IMR-90 (cell line): Measurements from ENCODE around the gene DOK4. TPM values are rescaled to one million over a fixed set of nuclear protein-coding genes. Genes with fewer than 3 reads are reported as not detected.

Experiments used
- ATAC-seq: fragments of 200-7000 bp; cut with Tn5 transposase; 2 replicates; pipeline ENCODE4 v1.9.1; 2020; ENCODE audit warnings: low read depth, mild to moderate bottlenecking, moderate library complexity
- BruUV-seq: library from RNA; stranded (reverse); fragments of 400-500 nt; replicated peaks from 2 replicates; lab custom pipeline; 2021; lab: Mats Ljungman, UMichigan
- CTCF ChIA-PET: fragments of 300-600 bp; formaldehyde crosslinking; extraction: SDS; loops from one replicate; lab custom pipeline; 2021; ENCODE audit warnings: antibody characterized with exemption; lab: Yijun Ruan, JAX
- POLR2A ChIA-PET: fragments of 300-600 bp; sonication (Branson Sonifier 250); formaldehyde crosslinking; loops from one replicate; lab custom pipeline; 2022; ENCODE audit warnings: antibody characterized with exemption; ENCODE audit not compliant: unreplicated experiment; lab: Charles Lee
- DNase-seq: peaks from one replicate; pipeline ENCODE4 v3.0.0; 2013
- H2AFZ ChIP-seq: replicated peaks from 2 replicates; pipeline ENCODE3; 2013; ENCODE audit warnings: low read length, mild to moderate bottlenecking; ENCODE audit not compliant: poor library complexity
- H2AK5ac ChIP-seq: 2 replicates; pipeline ENCODE4 v1.6.1; 2013; ENCODE audit warnings: low read depth, low read length, inconsistent platforms
- H2AK9ac ChIP-seq: replicated peaks from 2 replicates; pipeline ENCODE3; 2013; ENCODE audit warnings: mild to moderate bottlenecking, low read depth, low read length, moderate library complexity; ENCODE audit not compliant: poor library complexity
- H2BK120ac ChIP-seq: 2 replicates; pipeline ENCODE4 v1.6.1; 2013; ENCODE audit warnings: low read depth, low read length, inconsistent platforms
- H2BK15ac ChIP-seq: 3 replicates; pipeline ENCODE4 v1.6.1; 2013; ENCODE audit warnings: low read depth, low read length, inconsistent platforms
- H2BK20ac ChIP-seq: 2 replicates; pipeline ENCODE4 v1.6.1; 2013; ENCODE audit warnings: low read depth, mild to moderate bottlenecking, inconsistent platforms, low read length, moderate library complexity
- H2BK5ac ChIP-seq: 2 replicates; pipeline ENCODE4 v1.6.1; 2013; ENCODE audit warnings: mild to moderate bottlenecking, low read depth, low read length, inconsistent platforms; ENCODE audit not compliant: poor library complexity, severe bottlenecking
- H3K14ac ChIP-seq: replicated peaks from 2 replicates; pipeline ENCODE4 v1.6.1; 2013; ENCODE audit warnings: low read depth, low read length, inconsistent platforms
- H3K18ac ChIP-seq: 2 replicates; pipeline ENCODE4 v1.6.1; 2013; ENCODE audit warnings: low read depth, low read length, control low read depth
- H3K23ac ChIP-seq: 2 replicates; pipeline ENCODE4 v1.6.1; 2013; ENCODE audit warnings: low read depth, low read length, inconsistent platforms
- H3K27ac ChIP-seq: 2 replicates; pipeline ENCODE4 v1.5.1; 2013; ENCODE audit warnings: mild to moderate bottlenecking, control low read depth, low read length; ENCODE audit not compliant: insufficient read depth
- H3K27me3 ChIP-seq: 2 replicates; pipeline ENCODE4 v1.6.1; 2013; ENCODE audit warnings: low read length; ENCODE audit not compliant: control insufficient read depth, insufficient read depth
- H3K36me3 ChIP-seq: 2 replicates; pipeline ENCODE4 v1.6.1; 2013; ENCODE audit warnings: low read length, mixed read lengths; ENCODE audit not compliant: control insufficient read depth, insufficient read depth
- H3K4ac ChIP-seq: 2 replicates; pipeline ENCODE4 v1.6.1; 2013; ENCODE audit warnings: low read depth, low read length, inconsistent platforms
- H3K4me1 ChIP-seq: 2 replicates; pipeline ENCODE4 v1.6.1; 2013; ENCODE audit warnings: low read length, mixed read lengths; ENCODE audit not compliant: control insufficient read depth, insufficient read depth
- H3K4me2 ChIP-seq: 2 replicates; pipeline ENCODE4 v1.6.1; 2013; ENCODE audit warnings: low read depth, mild to moderate bottlenecking, control low read depth, low read length, moderate library complexity
- H3K4me3 ChIP-seq: 2 replicates; pipeline ENCODE4 v1.5.1; 2013; ENCODE audit warnings: low read depth, mild to moderate bottlenecking, control low read depth, low read length, moderate library complexity; ENCODE audit not compliant: insufficient read depth
- H3K56ac ChIP-seq: 2 replicates; pipeline ENCODE4 v1.6.1; 2013; ENCODE audit warnings: low read length, inconsistent platforms; ENCODE audit not compliant: insufficient read depth; ENCODE audit errors: extremely low read depth
- H3K79me1 ChIP-seq, 2 experiments: 2 replicates each; pipeline ENCODE4 v1.6.1; 2013; ENCODE audit warnings: low read length in 2 of 2, inconsistent platforms in 1 of 2, low read depth in 1 of 2
- H3K9ac ChIP-seq: 2 replicates; pipeline ENCODE4 v1.6.1; 2013; ENCODE audit warnings: low read depth, low read length, control low read depth
- H3K9me1 ChIP-seq: 2 replicates; pipeline ENCODE4 v1.6.1; 2013; ENCODE audit warnings: low read length, inconsistent platforms; ENCODE audit not compliant: insufficient read depth
- H3K9me3 ChIP-seq: 2 replicates; pipeline ENCODE4 v1.6.1; 2013; ENCODE audit warnings: low read length; ENCODE audit not compliant: control insufficient read depth, insufficient read depth
- H4K20me1 ChIP-seq: 2 replicates; pipeline ENCODE4 v1.6.1; 2013; ENCODE audit warnings: low read length, inconsistent platforms; ENCODE audit not compliant: insufficient read depth
- H4K5ac ChIP-seq: 2 replicates; pipeline ENCODE4 v1.6.1; 2013; ENCODE audit warnings: mild to moderate bottlenecking, low read depth, low read length, control low read depth
- H4K8ac ChIP-seq, 2 experiments: 2 replicates each; pipeline ENCODE4 v1.6.1; 2013; ENCODE audit warnings: low read depth in 2 of 2, low read length in 2 of 2, control low read depth in 1 of 2, inconsistent platforms in 1 of 2
- H4K91ac ChIP-seq: 2 replicates; pipeline ENCODE4 v1.6.1; 2013; ENCODE audit warnings: low read depth, low read length, inconsistent platforms; ENCODE audit not compliant: insufficient read depth
- BHLHE40 ChIP-seq: fragments of 150-350 bp; IDR thresholded peaks from 2 replicates; pipeline ENCODE4 v1.6.1; 2016; ENCODE audit warnings: mild to moderate bottlenecking, low read depth, low read length
- CEBPB ChIP-seq: IDR thresholded peaks from 2 replicates; pipeline ENCODE4 v1.6.1; 2012; ENCODE audit warnings: low read depth, low read length, improper control_type of control experiment
- FOS ChIP-seq: fragments of 150-350 bp; IDR thresholded peaks from 2 replicates; pipeline ENCODE4 v1.6.1; 2016; ENCODE audit warnings: low read depth, low read length
- MAFK ChIP-seq: IDR thresholded peaks from 2 replicates; pipeline ENCODE4 v1.6.1; 2012; ENCODE audit warnings: low read depth, low read length, improper control_type of control experiment
- MAZ ChIP-seq: IDR thresholded peaks from 2 replicates; pipeline ENCODE4 v1.6.1; 2012; ENCODE audit warnings: low read depth, mild to moderate bottlenecking, low read length, improper control_type of control experiment, moderate library complexity, borderline replicate concordance
- MXI1 ChIP-seq: IDR thresholded peaks from 2 replicates; pipeline ENCODE4 v1.6.1; 2012; ENCODE audit warnings: low read depth, mild to moderate bottlenecking, low read length, moderate library complexity, borderline replicate concordance
- NFE2L2 ChIP-seq: fragments of 150-350 bp; IDR thresholded peaks from 2 replicates; pipeline ENCODE4 v1.6.1; 2016; ENCODE audit warnings: low read depth, mild to moderate bottlenecking, low read length
- RAD21 ChIP-seq: IDR thresholded peaks from 2 replicates; pipeline ENCODE4 v1.6.1; 2012; ENCODE audit warnings: low read length, improper control_type of control experiment
- RFX5 ChIP-seq: IDR thresholded peaks from 2 replicates; pipeline ENCODE4 v1.8.0; 2012; ENCODE audit warnings: low read depth, mild to moderate bottlenecking, low read length, moderate library complexity
- SMC3 ChIP-seq: fragments of 150-350 bp; IDR thresholded peaks from 2 replicates; pipeline ENCODE4 v1.6.1; 2016; ENCODE audit warnings: low read depth, mild to moderate bottlenecking, antibody characterized with exemption, low read length, moderate library complexity
- WGBS, 2 experiments: methylation state at CpG; one replicate each; pipeline versions ENCODE4 v1.1.5 to v1.1.7; 2013; ENCODE audit warnings: missing lambda C conversion rate in 2 of 2; ENCODE audit not compliant: insufficient read length in 1 of 2; ENCODE audit errors: extremely low coverage in 2 of 2; 5-methylcytosine and 5-hydroxymethylcytosine counted together
- dilution Hi-C: fragments of 300-500 bp; cut with HindIII; formaldehyde crosslinking; loops from one replicate; pipeline ENCODE4 v1.14.3; 2018; ENCODE audit warnings: low sequenced_read_pairs; ENCODE audit not compliant: unreplicated experiment
- in situ Hi-C: fragments of 300-500 bp; cut with MboI; formaldehyde crosslinking; loops from 3 replicates; pipeline ENCODE4 v1.14.3; 2019; ENCODE audit warnings: low sequenced_read_pairs, inconsistent platforms, mixed read lengths
- intact Hi-C: fragments of 100-400 bp; cut with micrococcal nuclease; formaldehyde crosslinking; loops from 2 replicates; pipeline ENCODE4 v1.10.0; 2022
- polyA plus RNA-seq, 3 experiments: library from polyadenylated mRNA; depleted of rRNA; stranded (reverse); fragments of >200 nt; gene quantifications; 2 replicates each; pipeline ENCODE4 v1.2.3, GENCODE V29; 2012; ENCODE audit warnings: low replicate concordance in 1 of 3
- total RNA-seq: library from RNA; depleted of rRNA; stranded (reverse); fragments of >200 nt; gene quantifications from 2 replicates; pipeline ENCODE4 v1.2.3, GENCODE V29; 2012
- TF ChIP-seq, protein P1 (sequence below): conservative IDR thresholded peaks from 2 replicates; pipeline ENCODE4 v1.5.1; 2012; ENCODE audit warnings: mild to moderate bottlenecking, low read depth, low read length, improper control_type of control experiment
- TF ChIP-seq, protein P2 (sequence below): fragments of 150-350 bp; IDR thresholded peaks from 2 replicates; pipeline ENCODE4 v1.6.1; 2017; ENCODE audit warnings: mild to moderate bottlenecking, antibody characterized with exemption, low read length, low read depth
- TF ChIP-seq, protein P3 (sequence below): fragments of 150-350 bp; IDR thresholded peaks from 2 replicates; pipeline ENCODE4 v1.6.1; 2016; ENCODE audit warnings: low read depth, mild to moderate bottlenecking, low read length, moderate library complexity, borderline replicate concordance

DOK4 gene
- total and polyA plus RNA-seq, 2 of the 4 experiments (the other 2 are of a cell fraction) = 22.0 to 25.9 TPM

DNA sequence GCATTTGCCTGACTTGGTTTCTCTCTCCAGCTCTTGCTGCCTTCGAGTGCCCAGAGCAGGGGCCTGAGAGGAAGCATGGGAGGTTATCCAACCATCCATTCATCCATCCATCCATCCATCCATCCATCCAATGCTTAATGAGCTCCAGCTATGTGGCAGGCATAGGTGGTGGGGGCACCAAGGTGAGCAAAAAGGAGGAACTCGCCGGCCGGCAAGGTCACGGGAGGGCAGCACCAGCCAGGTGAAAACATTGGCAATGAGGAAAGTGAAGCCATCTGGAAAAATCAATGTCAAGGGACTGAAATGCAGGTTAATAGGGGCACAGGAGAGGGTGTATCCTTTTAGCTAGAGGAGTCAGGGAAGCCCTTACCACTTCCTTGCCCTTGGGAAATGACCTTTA lies 18.2 kb upstream of the DOK4 start:
- H2AK9ac ChIP-seq = no peak overlapping the region
- no peak overlapping the region for H2BK20ac ChIP-seq
- no peak overlapping the region for H3K27ac ChIP-seq
- no peak overlapping the region for H3K4ac ChIP-seq
- no peak overlapping the region for H3K4me2 ChIP-seq
- ChIA-PET CTCF (interaction anchor here (0.7 to 0.9 kb wide), 2 partner anchors 9 to 919 kb away, joined by 3 to 4 read pairs; no protein-coding TSS in a partner anchor), POLR2A (no interaction called here)
- intact Hi-C loops = no loop called here
- BruUV-seq = no TSS peak
- WGBS, 2 experiments = 80% methylated on average over 4 of the region's 5 CpGs; no CpG with 5 or more reads in 1 of the 2 experiments
- no peak overlapping the region for H2BK120ac ChIP-seq
- ATAC-seq (no peak), DNase-seq (no peak)
- no peak overlapping the region for H4K91ac ChIP-seq
- H3K9me1 ChIP-seq = no peaks in the 10 kb centered on the region
- dilution Hi-C loops = no loop called here
- no peak overlapping the region for H3K18ac ChIP-seq
- H2BK15ac ChIP-seq = no peak overlapping the region
- no peak overlapping the region for H2BK5ac ChIP-seq
- H3K27me3 ChIP-seq = peaks cover 69% of the 10 kb centered on the region
- H3K4me3 ChIP-seq = no peak overlapping the region
- H3K79me1 ChIP-seq = no peaks in the 10 kb centered on the region
- no peak overlapping the region for H3K56ac ChIP-seq
- H3K4me1 ChIP-seq = no peaks in the 10 kb centered on the region
- TF ChIP-seq RFX5 = no peak
- TF ChIP-seq, protein P1, sequence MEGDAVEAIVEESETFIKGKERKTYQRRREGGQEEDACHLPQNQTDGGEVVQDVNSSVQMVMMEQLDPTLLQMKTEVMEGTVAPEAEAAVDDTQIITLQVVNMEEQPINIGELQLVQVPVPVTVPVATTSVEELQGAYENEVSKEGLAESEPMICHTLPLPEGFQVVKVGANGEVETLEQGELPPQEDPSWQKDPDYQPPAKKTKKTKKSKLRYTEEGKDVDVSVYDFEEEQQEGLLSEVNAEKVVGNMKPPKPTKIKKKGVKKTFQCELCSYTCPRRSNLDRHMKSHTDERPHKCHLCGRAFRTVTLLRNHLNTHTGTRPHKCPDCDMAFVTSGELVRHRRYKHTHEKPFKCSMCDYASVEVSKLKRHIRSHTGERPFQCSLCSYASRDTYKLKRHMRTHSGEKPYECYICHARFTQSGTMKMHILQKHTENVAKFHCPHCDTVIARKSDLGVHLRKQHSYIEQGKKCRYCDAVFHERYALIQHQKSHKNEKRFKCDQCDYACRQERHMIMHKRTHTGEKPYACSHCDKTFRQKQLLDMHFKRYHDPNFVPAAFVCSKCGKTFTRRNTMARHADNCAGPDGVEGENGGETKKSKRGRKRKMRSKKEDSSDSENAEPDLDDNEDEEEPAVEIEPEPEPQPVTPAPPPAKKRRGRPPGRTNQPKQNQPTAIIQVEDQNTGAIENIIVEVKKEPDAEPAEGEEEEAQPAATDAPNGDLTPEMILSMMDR = no peak
- TF ChIP-seq CEBPB = no peak
- no peak for TF ChIP-seq MXI1
- no peak for TF ChIP-seq MAFK
- TF ChIP-seq SMC3 = no peak
- no peak for TF ChIP-seq FOS
- no peak for TF ChIP-seq NFE2L2
- no peak for TF ChIP-seq MAZ
- TF ChIP-seq, protein P2, sequence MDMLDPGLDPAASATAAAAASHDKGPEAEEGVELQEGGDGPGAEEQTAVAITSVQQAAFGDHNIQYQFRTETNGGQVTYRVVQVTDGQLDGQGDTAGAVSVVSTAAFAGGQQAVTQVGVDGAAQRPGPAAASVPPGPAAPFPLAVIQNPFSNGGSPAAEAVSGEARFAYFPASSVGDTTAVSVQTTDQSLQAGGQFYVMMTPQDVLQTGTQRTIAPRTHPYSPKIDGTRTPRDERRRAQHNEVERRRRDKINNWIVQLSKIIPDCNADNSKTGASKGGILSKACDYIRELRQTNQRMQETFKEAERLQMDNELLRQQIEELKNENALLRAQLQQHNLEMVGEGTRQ = no peak
- TF ChIP-seq, protein P3, sequence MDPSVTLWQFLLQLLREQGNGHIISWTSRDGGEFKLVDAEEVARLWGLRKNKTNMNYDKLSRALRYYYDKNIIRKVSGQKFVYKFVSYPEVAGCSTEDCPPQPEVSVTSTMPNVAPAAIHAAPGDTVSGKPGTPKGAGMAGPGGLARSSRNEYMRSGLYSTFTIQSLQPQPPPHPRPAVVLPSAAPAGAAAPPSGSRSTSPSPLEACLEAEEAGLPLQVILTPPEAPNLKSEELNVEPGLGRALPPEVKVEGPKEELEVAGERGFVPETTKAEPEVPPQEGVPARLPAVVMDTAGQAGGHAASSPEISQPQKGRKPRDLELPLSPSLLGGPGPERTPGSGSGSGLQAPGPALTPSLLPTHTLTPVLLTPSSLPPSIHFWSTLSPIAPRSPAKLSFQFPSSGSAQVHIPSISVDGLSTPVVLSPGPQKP = no peak
- no peak for TF ChIP-seq RAD21
- no peak for TF ChIP-seq BHLHE40
- H3K9me3 ChIP-seq = no peaks in the 10 kb centered on the region
- H4K5ac ChIP-seq = no peak overlapping the region
- in situ Hi-C loops = no loop called here
- no peaks in the 10 kb centered on the region for H3K36me3 ChIP-seq
- no peak overlapping the region for H3K14ac ChIP-seq
- no peak overlapping the region for H2AFZ ChIP-seq
- H4K8ac ChIP-seq = no peak overlapping the region
- H2AK5ac ChIP-seq = no peak overlapping the region
- H3K9ac ChIP-seq = no peak overlapping the region
- no peak overlapping the region for H3K23ac ChIP-seq
- no peaks in the 10 kb centered on the region for H4K20me1 ChIP-seq
